B cell (primary cell): Measurements from ENCODE around the gene MBOAT1. TPM values are rescaled to one million over a fixed set of nuclear protein-coding genes. Genes with fewer than 3 reads are reported as not detected.

Experiments used
- ATAC-seq: fragments of 200-7000 bp; cut with Tn5 transposase; one replicate; pipeline ENCODE4 v1.10.0; 2021; ENCODE audit warnings: low read depth, mild to moderate bottlenecking, moderate number of reproducible peaks, moderate library complexity
- CTCF ChIA-PET: fragments of 350-600 bp; sonication (Branson Sonifier 250); formaldehyde crosslinking; loops from one replicate; lab custom pipeline; 2021; ENCODE audit warnings: antibody characterized with exemption, inconsistent platforms; lab: Charles Lee
- POLR2A ChIA-PET: fragments of 350-600 bp; sonication (Branson Sonifier 250); formaldehyde crosslinking; loops from one replicate; lab custom pipeline; 2021; ENCODE audit warnings: antibody characterized with exemption; lab: Charles Lee
- DNase-seq: peaks from one replicate; pipeline ENCODE4 v3.0.0; 2013
- H2AFZ ChIP-seq: 2 replicates; pipeline ENCODE4 v1.6.1; 2012; ENCODE audit warnings: mild to moderate bottlenecking, low read depth, low read length; ENCODE audit not compliant: insufficient read depth, poor library complexity, severe bottlenecking
- H3K27ac ChIP-seq, 2 donors: 1 replicate in 1 of 2; 2 replicates in 1 of 2; pipeline ENCODE4 v1.5.1; 2012 to 2013; ENCODE audit warnings: low read length in 2 of 2, mild to moderate bottlenecking in 2 of 2, moderate library complexity in 1 of 2
- H3K27me3 ChIP-seq, 4 experiments: fragments of 200-600 bp in 1 of 4; sonication (generic) in 1 of 4; replicated peaks in 1 of 4; 1 replicate in 2 of 4; 2 replicates in 2 of 4; pipeline versions ENCODE4 v1.6.1 to v1.7.0; 2013 to 2016; ENCODE audit warnings: low read length in 3 of 4, mild to moderate bottlenecking in 2 of 4, mixed read lengths in 1 of 4, moderate library complexity in 1 of 4; ENCODE audit not compliant: insufficient read depth in 4 of 4, control insufficient read depth in 3 of 4; ENCODE audit errors: control extremely low read depth in 1 of 4
- H3K36me3 ChIP-seq, 2 experiments: replicated peaks in 1 of 2; 1 replicate in 1 of 2; 2 replicates in 1 of 2; pipeline versions ENCODE4 v1.6.1 to v1.7.1; 2013; ENCODE audit warnings: low read length in 1 of 2; ENCODE audit not compliant: insufficient read depth in 2 of 2, control insufficient read depth in 1 of 2; ENCODE audit errors: control extremely low read depth in 1 of 2, extremely low read depth in 1 of 2
- H3K4me1 ChIP-seq, 2 donors: fragments of 200-600 bp in 1 of 2; sonication (generic) in 1 of 2; 1 replicate in 1 of 2; 2 replicates in 1 of 2; pipeline versions ENCODE4 v1.5.1 to v1.6.1; 2013 to 2017; ENCODE audit warnings: low read length in 2 of 2; ENCODE audit not compliant: control insufficient read depth in 2 of 2, insufficient read depth in 2 of 2
- H3K4me2 ChIP-seq: replicated peaks from 2 replicates; pipeline ENCODE3; 2012; ENCODE audit warnings: mild to moderate bottlenecking, low read depth, low read length; ENCODE audit not compliant: poor library complexity, severe bottlenecking
- H3K4me3 ChIP-seq, 5 experiments: fragments of 200-600 bp in 1 of 5; sonication (generic) in 1 of 5; 1 replicate in 3 of 5; 2 replicates in 2 of 5; pipeline versions ENCODE4 v1.5.1 to v1.7.0; 2011 to 2016; ENCODE audit warnings: low read length in 4 of 5, mild to moderate bottlenecking in 4 of 5, low read depth in 2 of 5, control low read depth in 1 of 5, moderate library complexity in 1 of 5; ENCODE audit not compliant: insufficient read depth in 1 of 5; ENCODE audit errors: control extremely low read depth in 1 of 5, extremely low read depth in 1 of 5
- H3K79me2 ChIP-seq: fragments of 200-600 bp; sonication (generic); one replicate; pipeline ENCODE4 v1.6.0; 2016; ENCODE audit warnings: low read length; ENCODE audit not compliant: control insufficient read depth, insufficient read depth
- H3K9ac ChIP-seq: fragments of 200-600 bp; sonication (generic); 2 replicates; pipeline ENCODE4 v1.6.1; 2017; ENCODE audit warnings: mild to moderate bottlenecking, low read length, moderate library complexity
- H3K9me3 ChIP-seq, 3 donors: one replicate each; pipeline versions ENCODE4 v1.6.1 to v1.7.1; 2013; ENCODE audit warnings: low read length in 2 of 3; ENCODE audit not compliant: control insufficient read depth in 2 of 3, insufficient read depth in 1 of 3; ENCODE audit errors: control extremely low read depth in 1 of 3
- H4K20me1 ChIP-seq: 2 replicates; pipeline ENCODE4 v1.6.0; 2012; ENCODE audit warnings: mild to moderate bottlenecking, low read length; ENCODE audit not compliant: insufficient read depth, control insufficient read depth, poor library complexity, severe bottlenecking
- H3K27ac Mint-ChIP-seq: one replicate; pipeline ENCODE4 v1.8.0; 2021; ENCODE audit warnings: mixed read lengths
- H3K27me3 Mint-ChIP-seq: one replicate; pipeline ENCODE4 v1.8.0; 2021; ENCODE audit warnings: mixed read lengths
- H3K4me1 Mint-ChIP-seq: one replicate; pipeline ENCODE4 v1.8.0; 2021; ENCODE audit warnings: mixed read lengths
- H3K4me3 Mint-ChIP-seq: one replicate; pipeline ENCODE4 v1.8.0; 2021; ENCODE audit warnings: mixed read lengths
- H3K9me3 Mint-ChIP-seq: one replicate; pipeline ENCODE4 v1.8.0; 2022; ENCODE audit warnings: mixed read lengths; ENCODE audit not compliant: insufficient read depth
- EZH2 ChIP-seq: IDR thresholded peaks from 2 replicates; pipeline ENCODE4 v1.6.1; 2012; ENCODE audit warnings: borderline replicate concordance, low read depth, mild to moderate bottlenecking, moderate library complexity, low read length; ENCODE audit not compliant: insufficient read depth, poor library complexity, severe bottlenecking
- WGBS: methylation state at CpG from one replicate; pipeline ENCODE4 v1.1.5; 2013; ENCODE audit warnings: missing lambda C conversion rate; ENCODE audit not compliant: insufficient coverage; 5-methylcytosine and 5-hydroxymethylcytosine counted together
- intact Hi-C: fragments of 100-400 bp; cut with micrococcal nuclease; formaldehyde crosslinking; loops from one replicate; pipeline ENCODE4 v1.10.0; 2022
- polyA plus RNA-seq: library from polyadenylated mRNA; depleted of rRNA; stranded (reverse); fragments of >200 nt; gene quantifications from 2 replicates; pipeline ENCODE4 v1.2.3, GENCODE V29; 2012
- total RNA-seq, 2 donors: library from RNA; stranded (reverse); fragments of 120-200 nt in 1 of 2; gene quantifications; 1 replicate in 1 of 2; 2 replicates in 1 of 2; pipeline versions ENCODE4 v1.2.3 to v1.2.4, GENCODE V29; 2013 to 2022
- TF ChIP-seq, protein P1 (sequence below): fragments of 200-600 bp; IDR thresholded peaks from one replicate; pipeline ENCODE4 v1.8.0; 2022; ENCODE audit warnings: antibody characterized with exemption, mild to moderate bottlenecking

Gene MBOAT1
- total and polyA plus RNA-seq, 2 donors (not counting 1 experiment from before 2014, with no cell fraction given) = 5.4 to 8.1 TPM

DNA sequence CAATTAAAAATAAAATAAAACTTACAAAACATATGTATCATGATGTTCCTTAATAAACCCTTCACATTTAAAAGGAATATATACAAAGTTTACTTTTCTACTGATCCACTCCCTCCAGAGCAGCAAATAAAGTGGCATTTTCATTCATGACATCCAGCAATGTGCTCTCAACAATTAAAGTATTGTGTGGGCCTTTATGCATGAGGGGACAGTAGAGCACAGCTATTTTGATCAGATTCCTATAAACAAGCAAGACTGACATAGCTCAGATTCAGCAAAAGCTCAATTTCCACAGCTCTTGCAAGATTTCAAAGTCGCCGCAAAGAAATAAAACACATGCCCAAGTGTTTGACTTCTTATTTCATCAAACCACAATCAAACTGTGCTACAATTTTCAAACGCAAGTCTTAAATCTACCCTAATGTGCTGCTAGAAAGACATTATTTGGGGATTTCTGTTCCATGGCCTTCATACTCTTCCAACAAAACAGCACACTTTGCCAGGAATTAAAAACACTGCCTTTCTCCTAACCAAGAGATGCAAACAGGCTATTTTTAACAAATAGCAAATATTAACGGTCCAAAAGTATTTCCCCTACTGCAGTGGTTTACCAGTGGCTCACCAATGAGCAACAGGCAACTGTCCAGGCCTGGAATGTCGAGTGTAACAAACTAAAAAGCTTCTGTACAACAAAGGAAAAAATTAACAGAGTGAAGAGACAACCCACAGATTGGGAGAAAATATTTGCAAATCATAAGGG is 52.3 kb downstream of the MBOAT1 start:
- CTCF ChIA-PET = no interaction called here
- H4K20me1 ChIP-seq = no peaks in the 10 kb centered on the region
- no peaks in the 10 kb centered on the region for H3K9me3 Mint-ChIP-seq

GRCh38 chr6:20159098-20159497 is 53.2 kb downstream of the MBOAT1 start:
- DNase-seq (no peak), ATAC-seq (no peak)
- no peaks in the 10 kb centered on the region for H3K9me3 Mint-ChIP-seq
- Histone ChIP-seq H3K36me3 (no peaks in the 10 kb centered on the region), H3K9ac (no peak overlapping the region), H3K27me3 (no peaks in the 10 kb centered on the region), H3K9me3 (no peaks in the 10 kb centered on the region), H4K20me1 (no peaks in the 10 kb centered on the region), H3K4me2 (no peak overlapping the region), H3K27ac (no peak overlapping the region), H3K4me3 (no peak overlapping the region), H3K4me1 (no peaks in the 10 kb centered on the region), H3K79me2 (no peaks in the 10 kb centered on the region), H2AFZ (no peak overlapping the region)
- ChIA-PET CTCF (no interaction called here), POLR2A (no interaction called here)
- WGBS = 100% methylated on average over 2 of the region's 4 CpGs
- H3K27ac Mint-ChIP-seq = no peak overlapping the region
- H3K4me1 Mint-ChIP-seq = no peaks in the 10 kb centered on the region
- no peak overlapping the region for H3K4me3 Mint-ChIP-seq
- TF ChIP-seq, protein P1, sequence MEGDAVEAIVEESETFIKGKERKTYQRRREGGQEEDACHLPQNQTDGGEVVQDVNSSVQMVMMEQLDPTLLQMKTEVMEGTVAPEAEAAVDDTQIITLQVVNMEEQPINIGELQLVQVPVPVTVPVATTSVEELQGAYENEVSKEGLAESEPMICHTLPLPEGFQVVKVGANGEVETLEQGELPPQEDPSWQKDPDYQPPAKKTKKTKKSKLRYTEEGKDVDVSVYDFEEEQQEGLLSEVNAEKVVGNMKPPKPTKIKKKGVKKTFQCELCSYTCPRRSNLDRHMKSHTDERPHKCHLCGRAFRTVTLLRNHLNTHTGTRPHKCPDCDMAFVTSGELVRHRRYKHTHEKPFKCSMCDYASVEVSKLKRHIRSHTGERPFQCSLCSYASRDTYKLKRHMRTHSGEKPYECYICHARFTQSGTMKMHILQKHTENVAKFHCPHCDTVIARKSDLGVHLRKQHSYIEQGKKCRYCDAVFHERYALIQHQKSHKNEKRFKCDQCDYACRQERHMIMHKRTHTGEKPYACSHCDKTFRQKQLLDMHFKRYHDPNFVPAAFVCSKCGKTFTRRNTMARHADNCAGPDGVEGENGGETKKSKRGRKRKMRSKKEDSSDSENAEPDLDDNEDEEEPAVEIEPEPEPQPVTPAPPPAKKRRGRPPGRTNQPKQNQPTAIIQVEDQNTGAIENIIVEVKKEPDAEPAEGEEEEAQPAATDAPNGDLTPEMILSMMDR = no peak
- no peak for TF ChIP-seq EZH2
- no peaks in the 10 kb centered on the region for H3K27me3 Mint-ChIP-seq
- intact Hi-C loops = no loop called here

More for the DNA sequence above, 52.3 kb downstream of the MBOAT1 start:
- intact Hi-C loops = no loop called here
- H2AFZ ChIP-seq = no peak overlapping the region
- no peaks in the 10 kb centered on the region for H3K9me3 ChIP-seq
- no peaks in the 10 kb centered on the region for H3K4me1 Mint-ChIP-seq
- no peak overlapping the region for H3K27ac Mint-ChIP-seq
- no peak overlapping the region for H3K4me3 ChIP-seq
- H3K9ac ChIP-seq = no peak overlapping the region
- DNase-seq (no peak), ATAC-seq (no peak)
- H3K4me2 ChIP-seq = no peak overlapping the region
- no peak overlapping the region for H3K4me3 Mint-ChIP-seq
- 80% methylated on average over 2 of the region's 5 CpGs for WGBS
- H3K27me3 Mint-ChIP-seq = no peaks in the 10 kb centered on the region
- H3K27ac ChIP-seq = no peak overlapping the region
- TF ChIP-seq EZH2 = no peak
- TF ChIP-seq, protein P1 = no peak
- no peaks in the 10 kb centered on the region for H3K79me2 ChIP-seq
- no peaks in the 10 kb centered on the region for H3K27me3 ChIP-seq
- no peaks in the 10 kb centered on the region for H3K36me3 ChIP-seq
- POLR2A ChIA-PET = no interaction called here
- no peaks in the 10 kb centered on the region for H3K4me1 ChIP-seq
